ENCODE data around the gene ACAT2. TPM values are rescaled to one million over a fixed set of nuclear protein-coding genes. Genes with fewer than 3 reads are reported as not detected.
"Not testable (repeated sequence)": the region's sequence is repeated elsewhere in the genome, so short reads cannot be mapped to it uniquely, and the experiment has no call there.

ACAT2 gene
- 115 and 119 TPM in 2 replicates for total RNA-seq

DNA sequence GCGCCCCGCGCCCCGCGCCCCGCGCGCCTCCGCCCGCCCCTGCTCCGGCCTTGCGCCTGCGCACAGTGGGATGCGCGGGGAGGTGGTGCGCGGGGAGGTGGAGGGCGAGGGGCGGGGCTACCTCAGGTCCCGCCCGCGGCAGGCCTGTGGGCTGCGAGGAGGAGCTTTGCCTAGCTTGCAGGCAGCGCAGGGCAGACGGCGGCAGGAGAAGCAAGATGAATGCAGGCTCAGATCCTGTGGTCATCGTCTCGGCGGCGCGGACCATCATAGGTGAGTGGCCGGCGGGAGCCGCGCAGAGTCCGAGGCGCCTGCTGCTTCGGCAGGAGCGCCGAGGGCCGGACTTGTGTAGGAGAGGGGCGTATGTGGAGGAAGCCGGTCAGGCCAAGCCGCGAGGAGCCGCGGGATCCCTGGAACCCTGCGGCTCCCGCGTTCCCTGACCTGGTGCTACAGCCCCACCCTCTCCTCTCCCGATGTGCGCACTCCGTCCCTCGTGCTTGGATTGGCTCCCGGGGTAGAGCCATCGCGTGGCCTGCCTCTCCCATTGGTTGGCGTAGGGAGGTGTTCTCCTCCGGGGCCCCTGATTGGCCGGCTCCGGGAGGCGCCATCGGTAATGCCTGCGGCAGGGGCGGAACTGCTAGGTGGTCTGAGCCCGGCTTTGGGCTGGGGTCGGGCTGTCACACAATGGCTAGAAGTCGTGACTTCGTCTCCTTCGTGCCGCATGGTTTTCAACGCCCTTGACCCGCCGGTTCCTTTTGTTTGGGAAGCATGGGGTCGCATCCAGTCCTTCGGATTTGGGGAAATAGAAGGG is at the start of gene ACAT2:
Gene ACAT2 (plus strand): TSS at position 173 of the 808 bp plus-strand sequence. CDS start 43 bp downstream, at position 216.
- TF ChIP-seq, protein P1, sequence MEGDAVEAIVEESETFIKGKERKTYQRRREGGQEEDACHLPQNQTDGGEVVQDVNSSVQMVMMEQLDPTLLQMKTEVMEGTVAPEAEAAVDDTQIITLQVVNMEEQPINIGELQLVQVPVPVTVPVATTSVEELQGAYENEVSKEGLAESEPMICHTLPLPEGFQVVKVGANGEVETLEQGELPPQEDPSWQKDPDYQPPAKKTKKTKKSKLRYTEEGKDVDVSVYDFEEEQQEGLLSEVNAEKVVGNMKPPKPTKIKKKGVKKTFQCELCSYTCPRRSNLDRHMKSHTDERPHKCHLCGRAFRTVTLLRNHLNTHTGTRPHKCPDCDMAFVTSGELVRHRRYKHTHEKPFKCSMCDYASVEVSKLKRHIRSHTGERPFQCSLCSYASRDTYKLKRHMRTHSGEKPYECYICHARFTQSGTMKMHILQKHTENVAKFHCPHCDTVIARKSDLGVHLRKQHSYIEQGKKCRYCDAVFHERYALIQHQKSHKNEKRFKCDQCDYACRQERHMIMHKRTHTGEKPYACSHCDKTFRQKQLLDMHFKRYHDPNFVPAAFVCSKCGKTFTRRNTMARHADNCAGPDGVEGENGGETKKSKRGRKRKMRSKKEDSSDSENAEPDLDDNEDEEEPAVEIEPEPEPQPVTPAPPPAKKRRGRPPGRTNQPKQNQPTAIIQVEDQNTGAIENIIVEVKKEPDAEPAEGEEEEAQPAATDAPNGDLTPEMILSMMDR (IDR thresholded peaks at IDR 0.05; ENCODE audit: insufficient read depth, low read depth, low read length): no peak
- peak; percentile 95 for DNase-seq (ENCODE audit: low read depth)
- peak within 1 kb of the TSS; percentile 82 for H3K4me3 ChIP-seq (ENCODE audit: low read depth, low read length)

DNA sequence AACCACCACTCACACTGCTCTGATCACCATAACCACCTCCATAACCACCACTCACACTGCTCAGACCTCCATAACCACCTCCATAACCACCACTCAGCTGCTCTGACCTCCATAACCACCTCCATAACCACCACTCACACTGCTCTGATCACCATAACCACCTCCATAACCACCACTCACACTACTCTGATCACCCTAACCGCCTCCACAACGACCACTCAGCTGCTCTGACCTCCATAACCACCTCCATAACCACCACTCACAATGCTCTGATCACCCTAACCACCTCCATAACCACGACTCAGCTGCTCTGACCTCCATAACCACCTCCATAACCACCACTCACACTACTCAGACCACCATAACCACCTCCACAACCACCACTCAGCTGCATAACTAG is 49.5 kb upstream of the ACAT2 start:
- DNase-seq (ENCODE audit: low read depth): not testable (repeated sequence)

DNA sequence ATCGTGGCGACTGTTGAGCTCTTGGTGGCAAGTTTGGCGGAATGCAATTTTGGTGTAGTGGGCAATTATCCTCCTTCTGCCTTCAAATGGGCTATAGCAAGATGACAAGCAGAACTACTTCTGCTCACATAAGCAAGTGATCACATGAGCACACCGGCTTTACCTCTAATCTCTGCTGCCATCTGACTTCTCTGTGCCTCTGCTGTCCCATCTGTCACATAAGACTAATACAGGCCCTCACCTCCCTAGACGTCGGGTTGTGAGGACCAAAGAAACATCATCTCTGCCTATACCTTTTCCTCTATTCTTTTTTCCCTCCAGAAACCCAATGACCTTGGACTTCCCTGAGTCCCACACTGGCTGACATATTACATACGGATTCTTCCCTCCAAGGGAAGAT is 47.9 kb upstream of the ACAT2 start:
- TF ChIP-seq, protein P1 (IDR thresholded peaks at IDR 0.05; ENCODE audit: insufficient read depth, low read depth, low read length): no peak
- H3K4me3 ChIP-seq (ENCODE audit: low read depth, low read length): no peak overlapping the region
- no peak for DNase-seq (ENCODE audit: low read depth)

More for the DNA sequence above, 49.5 kb upstream of the ACAT2 start:
- H3K4me3 ChIP-seq (ENCODE audit: low read depth, low read length): not testable (repeated sequence)

DNA sequence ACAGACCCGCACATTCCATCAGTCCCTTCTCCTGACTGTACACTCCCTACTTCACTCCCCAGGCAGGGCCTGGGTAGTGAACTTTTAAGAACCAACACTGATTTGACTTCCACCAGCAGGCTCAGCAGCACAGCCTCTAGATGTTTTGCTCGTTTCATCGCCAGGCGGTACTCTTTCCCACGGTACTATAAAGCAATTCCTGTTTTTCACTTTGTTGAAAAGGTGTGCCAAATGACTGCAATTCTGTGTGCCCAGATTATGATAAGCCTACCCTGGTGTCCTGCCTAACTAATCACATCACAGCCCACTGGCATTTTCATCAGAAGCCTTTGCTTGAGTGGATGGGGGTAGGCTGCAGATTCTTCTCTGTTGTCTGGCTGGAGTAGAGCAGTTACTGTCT is 47.4 kb upstream of the ACAT2 start:
- H3K4me3 ChIP-seq (ENCODE audit: low read depth, low read length): no peak overlapping the region
- TF ChIP-seq, protein P1 (IDR thresholded peaks at IDR 0.05; ENCODE audit: insufficient read depth, low read depth, low read length): no peak
- no peak for DNase-seq (ENCODE audit: low read depth)

DNA sequence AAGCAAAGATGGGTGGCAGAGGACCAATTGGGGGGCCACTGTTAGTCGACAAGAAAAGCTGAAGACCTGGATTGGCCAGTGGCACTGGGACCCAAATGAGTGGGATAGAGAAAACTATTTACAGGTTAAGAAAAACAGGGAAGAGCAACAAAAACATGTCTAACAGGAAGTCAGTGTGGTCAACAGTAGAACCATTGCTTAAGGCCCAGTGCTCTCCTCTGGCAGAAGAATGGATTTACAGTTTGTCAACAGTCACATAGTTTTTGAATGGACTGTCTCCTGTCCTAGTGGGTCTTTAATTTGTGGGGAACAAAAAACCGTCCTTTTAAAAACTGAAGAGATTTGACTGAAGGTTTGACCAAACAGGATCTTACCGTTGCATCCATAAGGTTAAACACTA is 46.7 kb upstream of the ACAT2 start:
- no peak overlapping the region for H3K4me3 ChIP-seq (ENCODE audit: low read depth, low read length)
- TF ChIP-seq, protein P1 (IDR thresholded peaks at IDR 0.05; ENCODE audit: insufficient read depth, low read depth, low read length): no peak
- DNase-seq (ENCODE audit: low read depth): peak; percentile 55

DNA sequence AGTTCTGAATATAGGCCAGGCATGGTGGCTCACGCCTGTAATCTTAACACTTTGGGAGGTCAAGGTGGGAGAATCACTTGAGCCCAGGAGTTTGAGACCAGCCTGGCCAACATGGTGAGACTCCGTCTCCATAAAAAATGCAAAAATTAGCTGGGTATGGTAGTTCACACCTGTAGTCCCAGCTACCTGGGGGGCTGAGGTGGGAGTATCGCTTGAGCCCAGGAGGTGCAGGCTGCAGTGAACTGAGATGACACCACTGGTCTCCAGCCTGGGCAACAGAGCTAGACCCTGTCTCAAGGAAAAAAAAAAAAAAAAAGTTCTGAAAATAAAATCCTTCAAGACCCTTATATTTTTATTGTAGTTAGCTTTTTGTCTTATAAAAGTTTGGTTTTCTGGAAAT is 46.2 kb upstream of the ACAT2 start:
- H3K4me3 ChIP-seq (ENCODE audit: low read depth, low read length): no peak overlapping the region
- TF ChIP-seq, protein P1 (IDR thresholded peaks at IDR 0.05; ENCODE audit: insufficient read depth, low read depth, low read length): no peak
- DNase-seq (ENCODE audit: low read depth): no peak

DNA sequence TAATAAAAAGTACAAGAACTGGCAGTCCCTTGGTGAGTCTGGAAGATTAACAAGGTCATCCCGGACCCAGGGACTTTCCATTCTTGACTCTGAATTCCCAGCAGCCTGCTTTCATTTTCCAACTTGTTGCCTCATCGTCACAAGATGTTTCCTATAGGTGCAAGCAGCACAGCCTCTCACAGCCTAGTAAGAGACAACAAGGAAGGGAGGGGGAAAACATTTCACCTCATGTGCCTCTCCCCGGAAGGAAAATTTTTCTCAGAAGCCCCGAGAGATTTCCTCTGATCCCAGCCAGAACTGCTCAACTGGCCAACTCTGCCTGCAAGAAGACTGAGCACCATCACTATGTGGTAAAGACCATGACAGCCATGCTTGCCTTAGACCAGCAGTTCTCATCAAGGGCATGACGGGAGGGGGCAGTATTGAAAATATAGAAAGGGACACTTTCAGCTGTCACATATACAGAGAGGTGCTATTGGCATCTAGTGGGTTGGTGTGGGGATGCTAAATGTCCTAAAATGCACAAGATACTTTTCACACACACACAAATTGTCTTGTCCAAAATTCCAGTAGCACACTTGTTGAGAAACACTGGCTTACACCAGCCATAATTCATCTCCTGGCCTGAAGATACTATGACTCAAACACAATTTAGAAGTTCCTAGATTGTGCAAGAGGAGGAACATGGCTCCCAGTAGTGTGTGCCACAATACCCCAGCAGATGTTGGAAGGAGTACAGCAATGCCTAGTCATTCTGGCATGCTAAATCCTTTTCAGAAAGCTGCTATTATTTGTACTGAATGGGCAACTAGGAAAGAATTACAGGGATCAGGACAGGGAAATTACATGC is 45.4 kb upstream of the ACAT2 start:
- DNase-seq (ENCODE audit: low read depth): peak; percentile 97
- H3K4me3 ChIP-seq (ENCODE audit: low read depth, low read length): peak overlapping the region; percentile 12
- TF ChIP-seq, protein P1 (IDR thresholded peaks at IDR 0.05; ENCODE audit: insufficient read depth, low read depth, low read length): no peak
